Measurements from ENCODE around the gene KLHL7.
"Not testable (repeated sequence)": the region's sequence is repeated elsewhere in the genome, so short reads cannot be mapped to it uniquely, and the experiment has no call there.

KLHL7 gene

GRCh38 chr7:23108995-23109394, 3.4 kb downstream of the KLHL7 start:
- no peak for DNase-seq (ENCODE audit: low read depth in 2 of 2)

GRCh38 chr7:23109470-23109869, 3.9 kb downstream of the KLHL7 start:
- DNase-seq (ENCODE audit: low read depth in 2 of 2): no peak

GRCh38 chr7:23114896-23115295, 9.3 kb downstream of the KLHL7 start:
- DNase-seq (ENCODE audit: low read depth in 2 of 2): no peak

GRCh38 chr7:23115991-23116390, 10.4 kb downstream of the KLHL7 start:
- DNase-seq (ENCODE audit: low read depth in 2 of 2): no peak

DNA sequence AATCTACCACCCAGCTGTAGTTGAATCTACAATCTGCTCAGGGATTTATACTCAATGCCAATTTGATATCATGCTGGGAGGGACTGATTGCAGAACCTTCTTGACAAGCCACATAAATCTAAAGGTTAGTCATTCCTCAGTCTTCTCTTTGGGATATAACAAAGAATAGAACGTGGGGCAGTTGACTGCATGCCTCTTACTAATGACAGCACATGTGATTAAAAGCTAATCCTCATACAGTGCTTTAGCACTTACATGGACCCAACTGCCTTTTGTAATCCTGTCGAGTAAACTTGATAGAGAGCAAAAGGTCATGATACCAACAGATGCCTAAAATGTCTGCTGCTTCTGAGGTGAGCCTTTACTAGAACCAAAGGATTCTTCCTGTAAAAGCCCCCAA, 12.3 kb downstream of the KLHL7 start:
- no peak for DNase-seq (ENCODE audit: low read depth in 2 of 2)

DNA sequence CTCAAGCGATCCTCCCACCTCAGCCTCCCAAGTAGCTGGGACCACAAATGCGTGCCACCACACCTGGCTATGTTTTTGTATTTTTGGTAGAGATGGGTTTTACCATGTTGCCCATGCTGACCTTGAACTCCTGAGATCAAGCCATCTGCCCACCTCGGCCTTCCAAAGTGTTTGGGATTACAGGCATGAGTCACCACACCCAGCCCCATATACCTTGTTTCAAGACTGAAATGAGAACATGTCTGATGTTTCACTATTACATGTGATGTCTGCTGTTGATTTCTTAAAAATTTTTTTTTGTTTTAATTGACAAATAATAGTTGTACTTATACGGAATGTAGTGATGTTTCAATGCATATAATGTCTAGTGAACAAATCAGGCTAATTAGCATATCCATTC, 14.5 kb downstream of the KLHL7 start:
- no peak for DNase-seq (ENCODE audit: low read depth in 2 of 2)

GRCh38 chr7:23121165-23121564, 15.6 kb downstream of the KLHL7 start:
- no peak for DNase-seq (ENCODE audit: low read depth in 2 of 2)

DNA sequence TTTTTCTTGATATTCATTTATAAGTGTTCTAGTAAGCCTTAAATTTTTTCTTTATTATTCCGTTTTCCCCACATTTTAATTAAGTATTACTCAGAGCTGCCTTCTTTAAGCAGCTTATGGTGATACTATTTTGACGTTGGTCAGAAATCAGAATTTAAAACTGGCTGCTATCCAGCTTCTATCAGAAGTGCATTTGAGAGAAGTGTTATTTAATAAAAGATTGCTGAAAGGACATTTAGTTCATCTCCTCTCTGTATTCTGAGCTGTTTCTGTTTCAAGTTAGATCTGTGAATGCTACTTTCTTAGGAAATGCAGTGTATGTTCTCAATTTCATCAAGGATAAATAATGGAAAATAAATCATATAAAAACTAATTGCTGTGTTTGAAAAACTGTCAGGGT, 17.4 kb downstream of the KLHL7 start:
- no peak for DNase-seq (ENCODE audit: low read depth in 2 of 2)

DNA sequence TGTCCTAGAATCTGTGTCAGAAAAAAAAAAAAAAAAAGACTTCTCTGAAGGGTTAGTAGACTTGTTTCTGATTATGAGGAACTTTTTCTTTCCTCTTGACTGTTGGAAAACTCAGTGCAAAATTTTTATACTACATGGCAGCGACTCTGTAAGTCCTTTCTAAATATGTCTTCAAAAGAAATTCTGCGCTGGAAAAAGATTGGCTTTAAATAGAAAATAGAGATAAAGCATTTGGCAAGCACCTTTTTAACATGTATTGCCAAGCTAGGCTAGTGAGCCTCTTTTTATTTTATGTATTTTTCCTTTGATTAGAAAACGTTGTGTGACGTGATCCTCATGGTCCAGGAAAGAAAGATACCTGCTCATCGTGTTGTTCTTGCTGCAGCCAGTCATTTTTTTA, 17.9 kb downstream of the KLHL7 start:
- no peak for DNase-seq (ENCODE audit: low read depth in 2 of 2)

GRCh38 chr7:23129036-23129435, 23.5 kb downstream of the KLHL7 start:
- no peak for DNase-seq (ENCODE audit: low read depth in 2 of 2)

- DNase-seq (ENCODE audit: low read depth in 2 of 2): not testable (repeated sequence)
These were observed 26.2 kb downstream of the KLHL7 start for GRCh38 chr7:23131799-23132198.

DNA sequence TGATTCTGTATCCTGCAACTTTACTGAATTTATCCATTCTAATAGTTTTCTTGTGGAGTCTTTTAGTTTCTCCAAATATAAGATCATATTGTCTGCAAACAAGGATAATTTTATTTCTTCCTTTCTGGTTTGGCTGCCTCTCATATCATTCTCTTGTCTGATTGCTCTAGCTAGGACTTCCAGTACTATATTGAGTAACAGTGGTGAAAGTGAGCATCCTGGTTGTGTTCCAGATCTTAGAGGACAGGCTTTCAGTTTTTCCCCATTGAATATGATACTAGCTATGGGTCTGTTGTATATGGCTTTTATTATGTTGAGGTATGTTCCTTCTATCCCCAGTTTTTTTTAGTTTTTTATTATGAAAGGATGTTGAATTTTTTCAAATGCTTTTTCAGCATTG, 28.2 kb downstream of the KLHL7 start:
- no peak for DNase-seq (ENCODE audit: low read depth in 2 of 2)

- no peak for DNase-seq (ENCODE audit: low read depth in 2 of 2)
These were observed 30.2 kb downstream of the KLHL7 start for GRCh38 chr7:23135755-23136154.

DNA sequence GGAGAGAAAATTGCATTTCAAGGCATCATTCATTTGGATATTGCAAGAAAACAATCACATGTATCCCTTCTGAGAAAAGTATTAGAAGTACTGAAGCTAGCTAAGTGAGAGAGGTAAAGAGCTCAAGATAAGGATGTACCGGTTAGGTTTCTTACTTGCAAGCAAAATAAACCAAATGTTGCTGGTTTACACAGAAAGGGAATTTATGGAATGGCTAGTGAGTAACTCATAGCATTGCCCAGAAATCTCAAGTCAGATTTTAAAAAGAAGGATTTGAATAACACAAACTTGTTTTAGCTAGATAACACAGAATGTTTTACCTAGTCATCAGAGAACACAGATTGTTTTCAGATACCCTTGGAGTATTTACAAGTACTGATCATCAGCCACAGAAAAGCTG, 30.6 kb downstream of the KLHL7 start:
- DNase-seq (ENCODE audit: low read depth in 2 of 2): no peak

DNA sequence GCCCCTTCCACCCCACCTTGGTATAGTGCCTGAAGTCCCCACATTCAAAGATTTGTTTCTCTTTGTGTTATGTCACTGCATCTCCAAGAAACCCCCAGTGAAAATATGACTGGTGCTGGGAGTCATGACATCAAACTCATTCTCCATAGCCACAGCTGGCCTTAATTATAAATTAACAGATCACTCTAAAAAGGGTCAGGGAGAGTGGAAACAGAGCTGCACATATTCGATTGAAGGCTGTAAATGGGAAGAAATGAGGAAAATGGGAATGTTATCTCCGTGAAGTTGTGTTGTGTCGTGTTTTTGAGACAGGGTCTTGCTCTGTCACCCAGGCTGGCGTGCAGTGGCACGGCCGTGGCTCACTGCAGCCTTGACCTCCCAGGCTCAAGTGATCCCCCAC, 52.1 kb downstream of the KLHL7 start:
- DNase-seq (ENCODE audit: low read depth in 2 of 2): no peak

DNA sequence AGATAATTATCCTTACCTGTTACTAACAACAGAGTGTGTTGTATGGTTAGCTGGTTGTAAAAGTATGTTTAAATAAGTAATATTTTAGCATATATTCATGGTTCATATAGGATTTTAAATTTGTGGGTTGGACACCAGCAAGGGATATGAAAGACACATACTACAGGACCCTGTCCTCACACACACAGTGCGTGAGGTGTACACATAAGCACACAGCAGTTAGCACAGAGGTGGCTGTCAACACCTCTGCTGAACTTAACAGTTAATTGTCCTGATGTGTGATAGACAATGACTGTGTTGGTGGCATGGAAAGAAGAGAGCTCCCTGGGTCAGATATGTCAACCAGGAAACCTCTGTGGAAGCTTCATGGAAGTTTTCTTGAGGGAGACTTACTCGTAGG, 53.0 kb downstream of the KLHL7 start:
- no peak for DNase-seq (ENCODE audit: low read depth in 2 of 2)

- no peak for DNase-seq (ENCODE audit: low read depth in 2 of 2)
These were observed 55.9 kb downstream of the KLHL7 start for GRCh38 chr7:23161482-23161881.

- DNase-seq (ENCODE audit: low read depth in 2 of 2): no peak
These were observed 59.3 kb downstream of the KLHL7 start for GRCh38 chr7:23164846-23165245.

DNA sequence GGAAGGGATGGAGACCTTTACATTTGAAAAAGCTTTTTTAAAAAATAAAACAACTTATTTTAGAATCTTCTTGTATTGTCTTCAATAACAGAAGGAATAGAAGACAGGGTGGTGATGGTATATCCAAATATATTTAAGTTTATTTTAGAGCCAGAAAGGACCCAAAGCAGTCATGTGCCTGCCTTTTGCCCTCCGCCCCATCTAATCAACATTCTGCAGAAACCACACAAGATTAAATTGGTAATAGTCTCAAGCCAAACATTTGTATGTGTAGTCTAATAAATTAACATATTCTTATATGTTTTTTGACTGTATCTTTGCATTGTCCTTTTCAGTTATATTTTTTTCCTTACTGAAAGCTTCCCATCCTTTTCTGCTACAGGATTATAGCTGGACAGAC, 59.7 kb downstream of the KLHL7 start:
- no peak for DNase-seq (ENCODE audit: low read depth in 2 of 2)

- no peak for DNase-seq (ENCODE audit: low read depth in 2 of 2)
These were observed 62.1 kb downstream of the KLHL7 start for GRCh38 chr7:23167691-23168090.

DNA sequence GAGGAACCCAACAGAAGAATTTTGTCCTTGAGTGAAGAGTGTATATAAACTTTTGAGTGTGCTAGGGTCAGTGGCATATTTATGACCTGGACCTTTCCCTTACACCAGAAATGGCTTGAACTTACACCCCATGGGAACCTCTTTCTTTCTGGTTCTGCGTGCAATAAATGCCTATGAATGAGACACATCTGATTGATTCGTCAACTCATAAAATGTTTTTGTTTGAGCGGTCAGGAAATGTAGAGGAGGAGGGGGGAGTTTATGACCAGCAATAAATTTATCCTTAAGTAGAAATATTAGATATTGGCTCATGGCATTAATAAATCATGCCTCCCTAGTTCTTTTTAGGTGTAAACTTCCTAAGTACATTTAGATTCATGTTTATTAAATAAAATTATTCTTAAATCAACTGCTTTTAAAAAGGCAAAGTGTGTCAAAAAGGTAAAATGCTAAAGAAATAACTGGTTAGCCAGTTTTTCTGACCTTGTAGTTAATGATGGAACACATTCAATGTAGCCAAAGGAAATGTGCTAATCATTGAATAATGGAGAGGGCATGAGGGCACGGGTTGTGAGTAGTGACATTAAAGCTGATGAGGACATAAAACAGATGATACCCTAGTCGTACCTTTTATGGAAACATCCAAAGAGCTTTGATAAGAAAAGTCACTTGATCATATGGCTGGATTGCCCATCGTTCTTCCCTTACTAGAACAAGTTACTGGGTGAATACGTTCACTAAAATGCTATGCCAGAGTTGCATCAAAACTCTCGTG, 62.7 kb downstream of the KLHL7 start:
- DNase-seq (ENCODE audit: low read depth in 2 of 2): no peak

DNA sequence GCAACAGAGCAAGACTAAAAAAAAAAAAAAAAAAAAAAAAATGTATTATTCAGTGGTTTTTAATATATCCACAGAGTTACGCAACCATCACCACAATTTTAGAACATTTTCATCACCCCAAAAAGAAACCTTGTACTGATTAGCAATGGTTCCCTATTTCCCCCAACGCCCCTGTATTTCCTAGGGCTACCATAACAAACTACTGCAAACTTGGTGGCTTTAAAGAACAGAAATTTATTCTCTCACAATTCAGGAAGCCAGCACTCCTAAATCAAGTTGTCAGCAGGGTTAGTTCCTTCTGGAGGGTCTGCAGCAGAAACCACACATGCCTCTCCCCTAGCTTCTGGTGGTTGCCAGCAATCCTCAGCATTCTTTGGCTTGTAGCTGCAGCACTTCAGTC, 70.4 kb downstream of the KLHL7 start:
- no peak for DNase-seq (ENCODE audit: low read depth in 2 of 2)

GRCh38 chr7:23181684-23182553, 76.3 kb downstream of the KLHL7 start, which contains the start of gene NUP42:
Gene NUP42, plus strand, starts transcription at chr7:23182048. Its CDS starts 38 bp downstream, at chr7:23182086.
- peak; percentile 97 for DNase-seq (ENCODE audit: low read depth in 2 of 2)
